Fibroblast of the conjunctiva (primary cell): ENCODE results near the gene BRD1.
"Not testable (repeated sequence)": the region's sequence is repeated elsewhere in the genome, so short reads cannot be mapped to it uniquely, and the experiment has no call there.

ENCODE experiments used
- DNase-seq: peaks from one replicate; pipeline ENCODE4 v3.0.0-alpha.2; 2010; ENCODE audit warnings: low read depth

BRD1 gene

DNA sequence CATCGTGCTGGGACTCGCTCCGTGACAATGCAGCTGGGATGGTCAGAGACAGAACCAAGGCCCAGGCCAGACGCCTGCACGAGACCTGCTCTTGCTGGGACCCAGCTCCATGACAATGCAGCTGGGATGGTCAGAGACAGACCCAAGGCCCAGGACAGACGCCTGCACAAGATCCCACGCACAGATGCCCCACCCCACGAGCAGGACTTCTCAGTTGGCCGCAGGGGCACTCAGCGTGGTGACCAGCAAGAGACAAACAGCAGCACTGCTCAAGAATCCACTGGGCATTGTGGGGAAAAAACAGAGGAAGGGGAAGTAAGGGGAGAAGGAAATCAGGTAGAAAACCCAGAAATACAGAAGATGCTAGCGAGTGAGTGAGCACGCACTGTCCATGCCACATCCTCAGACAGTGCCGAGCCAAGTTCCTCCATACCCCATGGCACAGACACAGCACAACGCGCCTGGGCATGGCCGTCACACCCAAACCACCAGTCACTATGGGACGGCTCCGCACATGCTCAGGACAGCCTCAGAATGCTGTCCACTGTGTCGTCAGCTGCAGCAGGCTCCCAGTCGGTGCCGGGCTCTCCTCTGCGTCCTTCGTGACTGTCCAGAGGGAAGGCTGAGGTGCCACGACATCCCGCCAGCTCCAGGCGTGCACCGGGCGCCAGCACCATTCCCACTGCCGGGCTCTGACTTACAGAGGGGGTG, 44.5 kb downstream of the BRD1 start:
- no peak for DNase-seq

GRCh38 chr22:49781886-49782285, 45.8 kb downstream of the BRD1 start:
- DNase-seq, result not testable (repeated sequence)

DNA sequence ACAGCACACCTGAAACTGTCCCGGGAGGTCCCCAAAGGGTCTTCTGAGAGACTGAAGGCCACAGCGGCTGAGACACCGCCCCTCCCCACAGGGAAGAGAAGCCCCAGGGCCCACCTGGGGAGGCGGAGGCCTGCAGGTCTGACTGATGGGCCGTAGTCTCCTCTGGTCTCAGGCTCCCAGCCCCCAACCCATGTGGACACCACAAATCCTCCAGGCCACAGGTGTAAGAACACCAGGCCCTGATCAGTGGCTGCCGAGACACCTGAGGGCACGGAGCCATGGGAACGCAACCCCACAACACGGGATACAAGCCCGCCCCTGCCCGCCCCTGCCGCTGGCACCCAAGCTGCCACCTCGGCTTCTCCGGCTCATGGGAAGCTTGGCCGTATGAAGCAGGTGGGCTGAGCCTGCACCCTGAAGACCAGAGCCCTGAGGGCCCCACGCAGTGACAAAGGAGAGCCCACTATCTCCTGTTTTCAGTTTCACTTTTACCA, 46.3 kb downstream of the BRD1 start:
- DNase-seq, result no peak

- DNase-seq, result no peak
Measured at GRCh38 chr22:49780698-49781288, 46.9 kb downstream of the BRD1 start.

GRCh38 chr22:49779853-49780697, 47.6 kb downstream of the BRD1 start:
- no peak for DNase-seq

- no peak for DNase-seq
Measured at GRCh38 chr22:49779211-49779610, 48.5 kb downstream of the BRD1 start.

DNA sequence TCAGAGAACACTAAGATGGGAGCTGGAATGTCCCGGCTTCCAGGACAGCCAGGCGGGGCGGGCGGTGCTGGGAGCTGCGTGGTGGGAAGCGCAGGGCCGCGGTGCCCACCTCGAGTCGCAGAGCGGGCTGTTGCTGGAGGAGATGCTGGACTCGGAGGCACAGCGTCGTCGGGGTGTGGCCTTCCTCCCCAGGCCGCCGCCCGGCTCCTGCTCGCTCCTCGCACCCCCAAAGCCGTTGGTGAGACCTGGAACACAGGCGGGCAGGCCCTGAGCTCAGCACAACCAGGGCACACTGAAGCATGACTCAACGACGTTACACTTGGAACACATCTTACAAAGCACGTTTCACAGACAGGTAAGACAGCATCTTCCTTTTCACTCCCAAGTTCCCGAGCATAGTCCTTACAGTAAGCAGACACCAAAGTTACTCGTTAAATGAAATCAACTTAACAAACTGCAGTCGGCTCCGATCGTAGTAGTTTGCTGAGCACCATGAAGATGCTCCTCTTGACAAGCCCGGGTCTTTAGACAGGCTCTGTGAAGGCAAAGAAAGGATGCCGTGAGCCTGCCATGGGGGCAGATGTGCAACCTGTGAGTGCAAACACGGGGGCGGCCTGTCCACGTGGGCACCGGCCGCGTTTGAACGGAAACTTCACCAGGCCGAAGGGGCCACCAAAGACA, 50.0 kb downstream of the BRD1 start:
- DNase-seq, result no peak

DNA sequence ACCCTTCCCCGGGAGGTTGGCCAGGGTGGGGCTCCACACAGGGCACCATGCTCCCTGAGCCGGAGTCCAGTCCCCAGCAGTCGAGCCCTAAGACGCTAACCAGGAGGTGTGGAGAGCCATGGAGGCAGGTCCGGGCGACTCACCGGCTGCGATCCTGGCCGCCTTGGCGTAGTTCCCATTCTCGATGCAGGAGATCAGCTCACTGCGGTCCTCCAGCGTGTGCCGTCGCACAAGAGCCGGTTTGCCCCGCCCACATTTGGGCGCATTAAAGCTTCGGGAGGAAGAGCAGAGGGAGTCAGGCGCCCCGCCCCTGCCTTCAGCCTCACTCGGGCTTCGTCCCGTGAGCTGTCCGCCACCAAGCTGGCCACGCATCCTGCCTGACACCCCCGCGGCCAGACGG, 50.8 kb downstream of the BRD1 start:
- DNase-seq, result no peak

DNA sequence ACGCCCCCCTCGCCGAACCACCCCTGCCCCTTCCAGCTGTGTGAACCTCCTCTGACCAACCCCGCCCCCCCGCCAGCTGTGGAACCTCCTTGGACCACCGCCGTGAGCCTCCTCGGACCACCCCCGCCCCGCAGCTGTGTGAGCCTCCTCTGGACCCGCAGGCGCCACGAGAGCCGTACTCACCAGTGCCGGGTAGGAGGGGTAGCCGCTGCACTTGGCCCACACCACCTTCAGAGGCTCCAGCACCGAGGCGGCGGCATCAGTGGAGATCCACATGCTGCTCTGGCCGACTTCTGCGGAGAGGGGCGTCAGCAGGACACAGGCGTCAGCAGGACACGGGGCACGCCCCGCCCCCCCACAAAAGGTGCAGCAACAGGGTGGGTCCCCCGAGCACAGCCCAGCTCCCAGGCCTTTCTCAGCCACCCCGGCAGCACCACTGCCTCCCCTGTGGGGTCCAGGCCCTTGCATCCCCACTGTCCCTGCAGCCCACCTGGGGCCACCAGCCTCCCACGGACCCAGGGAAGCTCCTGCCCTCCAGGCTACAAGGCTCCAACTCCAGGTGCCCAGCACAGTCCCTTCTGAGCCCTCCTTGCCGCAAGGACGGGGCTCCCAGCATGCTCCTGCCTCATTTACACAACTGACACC, 51.7 kb downstream of the BRD1 start:
- DNase-seq, result no peak

DNA sequence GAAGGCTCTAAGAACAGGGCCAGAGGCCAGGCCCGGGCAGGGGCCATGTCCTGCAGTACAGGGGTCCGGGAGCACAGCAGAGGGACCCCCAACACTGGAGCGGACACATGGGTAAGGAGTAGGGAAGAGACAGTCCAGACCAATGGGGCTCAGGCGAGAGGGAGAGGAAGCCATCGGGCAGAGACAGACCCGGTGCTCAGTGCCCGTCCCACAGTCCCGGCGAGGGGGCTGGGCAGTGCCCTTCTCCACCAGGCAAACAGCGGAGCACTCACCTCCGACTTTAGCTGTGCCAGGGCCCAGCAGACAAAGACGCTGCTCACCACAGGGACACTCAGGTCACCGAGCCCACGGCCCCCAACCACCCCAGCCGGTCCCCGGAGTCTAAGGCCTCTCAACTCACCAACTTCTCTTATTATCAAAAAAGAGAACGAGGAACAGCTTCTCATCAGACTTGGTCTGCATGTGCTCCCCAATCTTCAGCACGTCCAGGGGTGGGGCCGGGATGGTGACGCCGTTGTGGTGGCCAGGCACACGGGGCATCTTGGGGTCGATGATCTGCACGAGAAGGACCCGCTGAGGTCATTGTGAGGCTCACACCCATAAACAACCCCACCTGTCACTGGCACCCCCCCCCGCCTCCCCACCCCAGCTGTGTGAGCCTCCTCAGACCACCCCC, 52.3 kb downstream of the BRD1 start:
- no peak for DNase-seq

GRCh38 chr22:49774499-49775151, 53.0 kb downstream of the BRD1 start:
- no peak for DNase-seq

DNA sequence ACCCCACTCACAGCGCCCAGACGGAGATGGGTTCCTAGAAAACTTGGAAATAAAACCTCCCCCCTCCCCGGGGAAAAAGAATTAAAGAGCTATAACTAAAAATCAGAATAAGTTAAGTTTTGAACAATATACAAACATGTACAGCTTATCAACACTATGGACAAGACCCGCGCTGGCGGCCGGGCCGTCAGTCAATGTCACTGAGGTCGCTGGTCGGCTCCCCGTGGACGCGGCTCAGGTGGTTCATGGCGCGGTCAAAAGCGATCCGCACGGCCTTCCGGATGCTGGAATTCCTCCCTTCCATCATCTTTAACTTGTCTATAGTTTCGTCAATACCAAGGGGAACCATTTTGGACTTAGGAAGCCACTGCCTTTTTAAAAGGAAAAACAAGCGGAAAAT, 53.6 kb downstream of the BRD1 start:
- no peak for DNase-seq

- DNase-seq, result no peak
Measured at GRCh38 chr22:49773531-49773930, 54.1 kb downstream of the BRD1 start.

DNA sequence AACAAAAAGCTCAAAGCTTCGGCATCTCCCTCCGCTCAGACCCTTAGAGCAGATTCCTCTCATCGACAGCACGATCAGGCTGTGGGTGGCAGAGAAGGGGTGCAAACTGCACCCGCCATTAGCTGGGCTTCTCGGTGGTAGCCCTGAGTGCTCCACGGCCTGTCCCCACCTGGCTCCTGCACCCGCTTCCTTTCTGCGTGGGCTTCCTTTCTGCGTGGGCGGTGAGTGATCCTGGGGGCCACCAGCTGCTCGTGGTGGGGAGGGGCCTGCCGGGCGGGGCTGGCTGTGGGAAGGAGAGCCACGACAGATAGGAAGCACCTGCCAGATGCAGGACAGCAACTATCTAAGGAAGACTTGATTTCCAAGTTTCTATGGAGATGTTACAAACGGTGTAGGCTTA, 55.0 kb downstream of the BRD1 start:
- no peak for DNase-seq

DNA sequence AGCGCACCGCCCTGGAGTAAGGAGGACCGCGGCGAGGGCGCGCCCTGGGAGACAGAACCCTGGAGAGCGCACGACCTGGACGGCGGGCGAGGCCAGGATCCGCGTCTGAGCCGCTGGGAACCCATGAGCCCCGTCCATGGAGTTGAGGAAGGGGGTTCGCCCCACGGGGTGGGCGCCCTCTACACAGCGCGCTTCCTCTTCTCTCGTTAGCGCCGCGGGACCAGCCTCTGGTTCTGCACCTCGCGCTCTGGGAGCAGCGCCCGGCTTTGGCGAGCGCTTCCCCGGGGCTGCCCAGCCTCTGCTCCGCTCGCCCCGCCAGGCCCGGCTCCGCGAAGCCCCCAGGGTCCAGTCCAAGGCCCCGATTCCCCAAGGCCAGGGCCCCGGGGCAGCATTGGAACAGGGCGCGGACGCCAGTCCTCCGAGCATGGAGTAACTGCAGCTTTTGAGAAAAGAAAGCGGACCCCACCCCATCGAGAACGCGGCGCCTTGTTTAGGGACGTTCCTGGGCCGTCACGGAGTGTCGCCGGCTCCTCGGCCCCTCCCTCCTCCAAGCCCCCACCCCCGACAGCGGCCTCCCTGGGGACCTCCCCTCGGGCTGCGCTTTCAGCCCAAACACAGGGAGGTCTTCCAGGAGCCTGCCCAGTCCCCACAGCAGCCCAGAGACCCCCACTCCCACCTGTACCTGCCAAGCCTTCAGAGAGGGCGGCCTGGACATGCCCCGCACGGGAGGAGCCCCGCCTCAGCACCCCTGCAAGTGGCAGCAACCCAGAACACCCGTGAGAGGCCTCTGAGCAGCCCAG, 56.2 kb downstream of the BRD1 start:
- DNase-seq, result no peak

- DNase-seq, result no peak
Measured at GRCh38 chr22:49770547-49771265, 57.0 kb downstream of the BRD1 start.

GRCh38 chr22:49769691-49770546, 57.8 kb downstream of the BRD1 start:
- DNase-seq, result no peak
